H54 (cell line): ENCODE measurements around the gene ATG10.

Experiments
- DNase-seq: peaks from one replicate; pipeline ENCODE4 v3.0.0; 2011; ENCODE audit warnings: low spot score, mixed read lengths; ENCODE audit not compliant: insufficient read length
- FAIRE-seq: peaks from 3 replicates; lab custom pipeline; 2011; peaks lifted over from hg19 to GRCh38; lab: Jason Lieb, UNC
- POLR2A ChIP-seq: IDR thresholded peaks from 2 replicates; pipeline ENCODE4 v1.6.1; 2011; ENCODE audit warnings: low read depth, mild to moderate bottlenecking, low read length

The ATG10 gene

GRCh38 chr5:82147860-82148573 lies 176.2 kb downstream of the ATG10 start:
- no peak for DNase-seq
- no peak for FAIRE-seq
- TF ChIP-seq POLR2A = no peak

- no peak for TF ChIP-seq POLR2A
- DNase-seq (no peak), FAIRE-seq (no peak)
Measured at GRCh38 chr5:82149434-82149833, 177.6 kb downstream of the ATG10 start.

- FAIRE-seq (peak; percentile 33), DNase-seq (no peak)
- TF ChIP-seq POLR2A = no peak
Measured at GRCh38 chr5:82150559-82150958, 178.7 kb downstream of the ATG10 start.

DNA sequence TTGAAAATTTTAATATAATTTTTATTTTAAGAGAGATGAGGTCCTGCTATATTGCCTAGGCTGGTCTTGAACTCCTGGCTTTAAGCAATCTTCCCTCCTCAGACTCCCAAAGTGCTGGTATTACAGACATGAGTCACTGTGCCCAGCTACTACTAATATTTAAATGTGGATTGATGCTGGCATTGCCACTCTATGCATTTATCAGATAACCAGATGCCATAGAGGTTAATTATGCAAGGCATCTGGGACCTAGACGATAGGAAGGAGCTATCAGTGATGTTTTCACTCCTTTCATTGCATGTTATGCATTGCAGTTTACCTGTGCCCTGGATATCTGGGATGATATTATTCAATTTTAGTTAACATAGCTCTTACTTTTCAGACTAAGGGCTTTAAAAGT lies 179.4 kb downstream of the ATG10 start:
- no peak for FAIRE-seq
- no peak for DNase-seq
- no peak for TF ChIP-seq POLR2A

GRCh38 chr5:82151662-82152061 lies 179.8 kb downstream of the ATG10 start:
- FAIRE-seq (no peak), DNase-seq (no peak)
- TF ChIP-seq POLR2A = no peak

GRCh38 chr5:82152978-82153481 lies 181.2 kb downstream of the ATG10 start:
- DNase-seq (no peak), FAIRE-seq (no peak)
- no peak for TF ChIP-seq POLR2A

GRCh38 chr5:82154776-82155175 lies 183.0 kb downstream of the ATG10 start:
- DNase-seq (no peak), FAIRE-seq (no peak)
- no peak for TF ChIP-seq POLR2A

GRCh38 chr5:82155305-82155704 lies 183.5 kb downstream of the ATG10 start:
- FAIRE-seq = no peak
- no peak for DNase-seq
- no peak for TF ChIP-seq POLR2A

- no peak for FAIRE-seq
- DNase-seq = no peak
- no peak for TF ChIP-seq POLR2A
Measured at GRCh38 chr5:82156874-82157273, 185.1 kb downstream of the ATG10 start.

DNA sequence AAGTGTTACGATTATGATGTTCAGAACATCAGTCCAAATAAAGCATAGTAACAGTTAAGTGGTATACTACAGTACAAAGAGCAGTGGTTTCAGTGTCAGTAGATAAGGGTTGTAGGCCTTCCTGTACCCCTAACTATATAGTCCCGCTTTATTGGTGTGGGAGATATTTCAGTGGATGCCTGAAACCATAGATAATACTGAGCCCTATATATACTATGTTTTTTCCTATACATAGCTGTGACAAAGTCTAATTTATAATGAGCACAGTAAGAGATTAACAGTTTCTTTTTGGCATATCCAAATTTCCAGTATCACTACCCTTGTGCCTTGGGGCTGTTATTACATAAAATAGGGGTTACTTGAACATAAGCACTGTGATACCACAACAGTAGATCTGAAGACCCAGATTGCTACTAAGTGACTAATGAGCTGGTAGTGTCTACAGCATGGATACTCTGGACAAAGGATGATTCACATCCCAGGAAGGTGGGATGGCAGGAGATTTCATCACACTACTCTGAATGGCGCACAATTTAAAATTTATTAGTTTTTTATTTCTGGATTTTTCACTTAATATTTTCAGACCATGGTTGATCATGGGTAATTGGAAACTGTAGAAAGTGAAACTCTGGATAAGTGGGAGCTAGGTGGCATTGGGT lies 187.1 kb downstream of the ATG10 start:
- FAIRE-seq (peak; percentile 92), DNase-seq (no peak)
- no peak for TF ChIP-seq POLR2A

- no peak for FAIRE-seq
Measured at GRCh38 chr5:82160948-82161347, 189.1 kb downstream of the ATG10 start.

DNA sequence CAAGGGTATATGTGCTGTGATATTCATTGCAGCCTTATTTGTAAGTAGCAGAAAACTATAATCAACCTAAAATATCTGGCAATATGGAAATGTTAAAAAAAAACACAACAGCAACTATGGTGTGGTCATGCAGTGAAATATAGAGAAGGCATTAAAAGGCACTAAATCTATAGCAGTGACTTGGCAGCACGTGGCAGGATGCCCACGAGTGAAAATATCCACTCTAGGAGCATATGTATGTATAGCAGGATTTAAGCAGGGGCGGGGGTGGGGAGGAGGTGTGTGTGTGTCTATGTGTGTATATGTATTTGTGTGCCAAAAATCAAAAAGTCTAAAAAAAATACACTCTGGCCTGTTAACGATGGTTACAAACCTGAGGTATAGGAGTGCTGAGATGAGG lies 190.8 kb downstream of the ATG10 start:
- FAIRE-seq (no peak), DNase-seq (no peak)
- no peak for TF ChIP-seq POLR2A

More at GRCh38 chr5:82160948-82161347, 189.1 kb downstream of the ATG10 start:
- no peak for DNase-seq
- TF ChIP-seq POLR2A = no peak

DNA sequence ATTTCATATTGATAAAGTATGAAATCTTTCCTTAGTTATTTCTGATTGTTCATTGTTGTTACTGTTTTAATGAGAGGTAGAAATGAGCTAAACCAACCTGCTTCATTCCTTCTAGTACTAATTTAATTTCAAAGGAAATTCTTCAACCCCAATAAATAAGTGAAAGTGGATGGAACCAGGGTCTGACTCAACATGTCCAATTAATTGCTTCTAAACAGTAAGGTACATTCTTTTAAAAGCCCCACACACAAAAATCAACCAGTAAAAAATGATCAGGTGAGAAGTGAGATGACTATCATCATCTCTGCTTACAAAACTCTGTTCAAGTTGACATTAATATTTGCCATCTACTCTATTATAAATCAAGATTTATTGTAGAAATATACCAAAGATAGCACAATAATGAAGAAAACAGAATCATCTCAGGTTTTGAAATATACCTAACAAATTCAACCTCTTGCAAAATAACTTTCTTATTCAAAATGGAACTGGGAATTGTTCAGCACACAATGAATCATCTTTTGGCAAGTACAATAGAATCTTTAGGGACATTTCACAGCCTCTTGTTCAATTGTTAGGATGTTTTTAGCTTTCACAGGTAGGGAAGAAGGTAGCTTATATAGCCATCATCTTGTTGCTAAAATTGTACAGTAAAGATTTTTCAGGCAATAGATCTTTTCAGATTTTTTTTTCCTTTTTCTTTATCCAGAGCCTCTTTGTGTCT lies 191.8 kb downstream of the ATG10 start:
- no peak for DNase-seq
- FAIRE-seq = peak; percentile 91

More for the DNA sequence above, 191.8 kb downstream of the ATG10 start:
- TF ChIP-seq POLR2A = no peak
